NCI-H1105 (cell line): ENCODE data around the gene PRKD3.
"Not testable (repeated sequence)": the region's sequence is repeated elsewhere in the genome, so short reads cannot be mapped to it uniquely, and the experiment has no call there.

ENCODE experiments used
- DNase-seq: peaks from one replicate; lab custom pipeline; 2025; lab: John Stamatoyannopoulos, UW

Gene PRKD3

DNA sequence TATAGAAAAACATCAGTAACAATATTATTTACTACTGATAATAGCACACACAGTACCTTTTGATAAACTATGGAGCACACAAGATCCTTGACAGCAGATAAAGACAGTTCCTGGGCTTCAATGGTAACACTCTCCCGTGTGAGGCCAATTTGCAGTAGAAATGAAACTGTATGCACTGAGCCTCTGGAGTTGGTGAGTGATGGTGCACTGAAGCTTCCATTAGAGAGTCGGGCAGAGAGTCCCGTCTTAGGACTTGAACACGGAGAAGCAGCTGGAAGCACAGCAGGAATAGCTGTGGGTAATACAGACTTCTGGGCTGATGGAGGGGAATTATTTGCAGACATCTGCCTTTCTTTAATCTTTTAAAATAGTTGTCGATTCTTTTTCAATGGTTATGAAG is 8.5 kb downstream of the PRKD3 start:
- DNase-seq, result no peak

DNA sequence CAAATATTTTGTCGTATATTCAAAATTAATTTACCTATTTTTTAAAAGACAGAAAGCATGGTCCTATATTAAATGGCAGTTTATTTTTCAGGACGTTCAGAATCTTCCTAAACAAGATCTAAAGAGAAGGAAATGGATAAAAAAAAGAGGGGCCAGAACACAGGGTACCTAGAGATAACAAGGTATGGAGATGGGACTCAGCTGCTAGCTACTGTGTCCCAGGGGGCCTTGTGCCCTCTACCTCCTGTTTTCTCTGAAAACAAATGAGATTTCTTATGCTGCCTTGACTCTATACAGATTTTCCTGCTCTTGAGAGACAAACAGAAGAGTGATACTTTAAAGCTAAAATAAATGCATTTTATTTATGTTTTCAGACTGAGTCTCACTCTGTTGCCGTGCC is 9.3 kb downstream of the PRKD3 start:
- DNase-seq, result no peak

DNA sequence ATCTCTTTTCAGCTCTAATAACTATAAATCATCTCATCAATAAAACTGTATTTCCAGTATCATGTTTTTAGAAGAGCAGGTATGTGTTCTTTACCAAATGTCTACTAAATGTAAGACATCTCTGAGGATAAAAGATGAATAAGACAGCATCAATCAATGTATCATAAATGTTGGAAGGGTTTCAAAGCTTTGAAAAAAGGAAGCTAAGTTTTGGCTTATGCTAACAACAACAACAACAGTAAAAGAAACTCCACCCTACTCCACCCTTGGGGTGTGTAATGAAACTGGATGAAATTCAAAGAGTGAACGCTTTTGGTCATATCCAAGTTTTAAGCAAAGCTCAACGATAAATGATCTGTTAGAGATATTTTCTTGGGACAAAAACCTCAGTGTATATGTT is 17.1 kb downstream of the PRKD3 start:
- DNase-seq, result no peak

DNA sequence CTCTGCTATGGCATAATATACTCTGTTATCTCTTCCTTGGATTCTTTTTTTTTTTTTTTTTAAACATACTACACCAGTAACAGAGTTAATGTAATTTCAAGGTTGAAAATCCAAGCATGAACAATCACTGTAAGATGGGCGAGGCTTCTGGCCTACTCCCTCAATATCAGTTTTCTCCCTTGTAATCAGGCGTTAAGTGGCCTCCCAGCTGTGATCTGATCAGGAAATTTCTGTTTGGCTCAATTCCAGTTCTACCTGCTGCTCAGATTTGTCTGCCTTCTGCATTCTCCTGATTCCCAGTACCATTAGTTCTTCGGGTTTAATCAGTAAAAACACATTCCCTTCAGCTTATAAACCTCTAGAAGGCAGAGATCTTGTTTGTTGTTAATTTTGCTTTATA is 18.6 kb downstream of the PRKD3 start:
- peak; percentile 31 for DNase-seq

DNA sequence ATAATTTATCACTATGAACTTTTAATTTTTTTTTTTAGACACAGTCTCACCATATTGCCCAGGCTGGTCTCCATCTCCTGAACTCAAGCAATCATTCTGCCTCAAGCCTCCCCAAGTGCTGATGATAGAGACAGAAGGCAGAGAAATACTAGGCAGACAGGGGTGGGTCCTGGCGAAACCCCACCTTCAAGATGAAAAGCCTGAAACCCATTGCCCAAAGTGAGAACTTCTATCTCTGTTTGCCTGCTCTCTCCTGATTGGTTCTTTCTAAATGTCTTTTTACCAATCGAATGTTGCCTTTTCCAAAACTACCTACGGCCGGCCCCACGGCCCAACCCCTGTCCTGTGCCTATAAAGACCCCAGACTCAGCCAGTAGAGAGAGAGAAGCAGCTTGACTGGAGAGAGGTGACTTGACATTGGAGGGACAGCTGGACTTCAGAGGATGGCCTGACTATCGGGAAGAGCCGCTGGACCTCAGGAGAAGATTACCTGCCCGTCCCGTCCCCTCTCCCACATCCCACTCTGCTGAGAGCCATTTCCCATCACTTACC is 21.9 kb downstream of the PRKD3 start:
- DNase-seq, result no peak

DNA sequence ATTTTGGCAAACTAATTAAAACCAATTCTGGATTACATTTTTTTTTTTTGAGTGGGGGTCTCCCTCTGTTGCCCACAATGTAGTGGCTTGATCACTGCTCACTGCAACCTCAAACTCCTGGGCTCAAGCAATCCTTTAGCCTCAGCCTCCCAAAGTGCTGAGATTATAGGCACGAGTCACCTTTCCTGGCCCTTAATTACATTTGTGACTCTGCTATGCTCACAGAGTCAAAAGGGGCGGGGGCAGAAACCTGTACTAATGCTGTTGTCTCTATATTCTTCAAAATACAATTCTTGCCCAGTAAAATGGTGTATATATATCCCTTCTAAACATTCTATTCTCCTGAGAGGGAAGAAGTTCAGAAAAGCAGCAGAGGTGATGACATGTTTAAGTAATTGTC is 23.2 kb downstream of the PRKD3 start:
- no peak for DNase-seq

DNA sequence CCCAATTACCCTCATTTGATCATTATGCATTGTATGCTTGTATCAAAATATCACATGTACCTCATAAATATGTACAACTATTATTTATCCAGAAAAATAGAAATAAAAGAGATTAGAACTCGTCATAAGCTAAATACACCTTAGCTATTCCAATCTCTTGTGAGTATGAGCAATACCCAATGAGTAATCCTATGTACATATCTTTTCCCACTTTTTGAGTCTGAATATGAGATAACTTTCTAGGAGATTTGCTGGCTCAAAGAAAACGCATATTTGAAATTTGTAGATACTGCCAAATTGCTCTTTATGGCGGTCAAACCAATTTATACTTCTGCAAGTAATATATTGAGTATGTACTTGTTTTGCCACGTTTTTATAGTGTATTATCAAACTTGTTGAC is 24.1 kb downstream of the PRKD3 start:
- no peak for DNase-seq

DNA sequence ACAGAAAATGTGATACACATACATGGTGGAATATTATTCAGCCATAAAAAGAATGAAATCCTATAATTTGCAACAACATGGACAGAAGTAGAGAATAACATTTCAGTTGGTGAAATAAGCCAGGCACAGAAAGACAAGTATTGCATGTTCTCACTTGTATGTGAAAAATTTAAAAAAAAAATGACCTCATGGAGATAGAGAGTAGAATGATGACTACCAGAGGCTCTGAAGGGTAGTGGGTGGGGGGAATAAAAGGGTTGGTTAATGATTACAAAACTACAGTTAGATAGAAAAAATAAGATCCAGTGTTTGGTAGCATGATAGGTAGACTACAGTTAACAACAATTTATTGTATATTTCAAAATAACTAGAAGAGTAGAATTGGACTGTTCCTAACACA is 24.5 kb downstream of the PRKD3 start:
- no peak for DNase-seq

DNA sequence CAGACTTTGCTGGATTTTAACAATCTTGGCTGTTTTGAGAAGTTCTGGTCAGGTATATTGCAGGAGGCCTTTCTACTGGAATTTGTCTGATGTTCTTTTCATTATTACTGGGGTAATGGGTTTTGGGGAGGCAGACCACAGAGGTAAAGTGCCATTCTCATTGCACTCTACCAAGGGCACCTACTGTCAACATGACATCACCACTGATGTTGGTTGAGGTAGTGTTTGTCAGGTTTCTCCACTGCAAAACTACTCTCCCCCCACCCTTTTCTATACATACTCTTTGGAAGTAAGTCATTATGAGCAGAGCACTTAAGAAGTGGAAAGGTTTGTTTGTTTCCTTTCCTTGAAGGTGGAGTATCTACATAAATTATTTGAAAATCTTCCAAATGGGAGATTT is 27.0 kb downstream of the PRKD3 start:
- no peak for DNase-seq

DNA sequence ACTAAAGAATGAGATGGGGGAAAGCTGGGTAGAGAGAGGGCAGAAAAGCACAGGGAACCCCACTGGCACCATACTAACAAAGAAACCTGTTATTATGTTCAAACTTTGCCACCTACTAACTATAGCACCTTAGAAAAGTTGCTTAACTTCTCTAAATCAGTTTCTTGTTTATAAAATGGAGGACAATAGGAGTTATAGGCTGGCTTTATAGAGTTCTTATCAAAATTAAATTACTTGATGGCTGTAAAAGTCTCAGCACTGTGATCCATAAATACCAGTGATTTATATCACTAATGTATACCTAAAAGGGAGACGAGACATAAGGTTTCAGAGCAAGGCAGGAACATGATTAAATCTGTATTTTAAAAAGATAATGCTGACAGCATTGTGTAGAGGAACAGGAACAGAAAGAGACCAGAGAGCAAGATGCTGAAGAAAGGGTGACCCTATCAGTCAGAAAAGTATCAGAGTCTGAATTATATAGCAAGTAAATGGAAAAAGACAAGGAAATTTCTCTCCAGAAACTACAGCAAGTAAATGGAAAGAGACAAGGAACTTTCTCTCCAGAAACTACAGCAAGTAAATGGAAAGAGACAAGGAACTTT is 29.1 kb downstream of the PRKD3 start:
- no peak for DNase-seq

DNA sequence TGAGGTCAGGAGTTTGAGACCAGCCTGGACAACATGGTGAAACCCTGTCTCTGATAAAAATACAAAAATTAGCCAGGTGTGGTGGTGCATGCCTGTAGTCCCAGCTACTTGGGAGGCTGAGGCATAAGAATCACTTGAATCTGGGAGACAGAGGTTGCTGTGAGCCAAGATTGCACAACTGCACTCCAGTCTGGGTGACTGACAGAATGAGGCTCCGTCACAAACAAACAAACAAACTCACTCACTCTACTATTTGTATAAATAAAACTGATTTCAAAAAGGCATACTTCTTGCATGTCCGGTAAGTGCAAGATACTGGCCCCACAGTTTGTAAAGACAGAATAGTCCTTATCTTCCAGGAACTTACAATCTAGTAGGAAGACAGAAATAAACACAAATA is 29.8 kb downstream of the PRKD3 start:
- not testable (repeated sequence) for DNase-seq

DNA sequence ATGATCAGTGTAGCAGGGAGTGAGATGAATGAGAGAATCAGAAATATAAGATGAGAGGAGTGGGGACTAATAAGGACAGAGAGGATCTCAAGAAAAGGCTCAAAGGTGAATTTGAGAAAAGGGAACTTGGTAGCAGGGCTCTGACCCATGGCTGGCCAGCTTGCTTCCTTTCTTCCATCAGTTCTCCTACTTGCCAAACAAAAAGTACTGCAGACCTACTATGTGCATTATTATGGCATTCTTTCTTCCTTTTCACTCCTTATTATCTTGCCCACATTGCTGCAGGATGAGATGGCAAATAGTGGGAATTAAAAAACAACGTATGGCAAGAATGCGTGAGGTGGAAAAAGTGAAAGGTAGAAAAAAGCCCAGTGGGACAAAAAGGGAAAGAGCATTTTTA is 33.0 kb downstream of the PRKD3 start:
- DNase-seq, result no peak

DNA sequence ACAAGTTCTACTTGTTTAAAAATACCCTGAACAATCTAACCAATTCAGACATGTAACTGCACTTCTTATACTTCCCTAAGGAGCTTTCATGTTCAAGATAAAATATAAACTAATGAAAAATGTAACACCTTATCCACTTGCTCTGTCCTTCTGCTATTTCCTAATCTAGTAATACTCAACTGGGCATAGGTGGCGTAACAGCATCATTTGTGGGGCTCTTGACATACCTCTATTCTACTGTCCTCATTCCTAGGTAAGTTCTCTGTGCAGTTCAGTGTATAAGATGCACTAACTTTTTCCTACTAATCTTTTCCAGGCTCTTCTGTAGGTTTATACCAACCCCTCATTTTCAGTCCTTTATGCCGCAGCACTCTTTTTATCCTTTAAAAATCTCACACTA is 36.7 kb downstream of the PRKD3 start:
- no peak for DNase-seq

DNA sequence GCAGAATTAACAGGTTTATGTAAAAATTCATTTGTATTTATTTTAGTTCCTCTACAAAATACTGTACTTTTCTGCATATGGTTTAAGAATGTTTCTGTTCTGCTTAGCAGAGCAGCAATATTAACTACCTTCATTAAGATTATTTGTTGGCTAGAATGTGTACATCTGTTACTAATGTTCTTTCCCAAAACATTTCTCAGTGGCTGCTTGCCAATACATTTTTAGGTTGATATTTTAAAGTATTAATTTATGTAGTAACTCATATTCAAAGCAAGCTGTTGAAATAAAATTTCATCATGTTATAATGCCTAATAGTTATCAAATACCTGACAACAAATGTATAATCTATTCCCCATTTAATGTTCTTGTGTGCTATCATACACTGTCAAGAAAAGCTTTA is 40.3 kb downstream of the PRKD3 start:
- DNase-seq, result no peak

DNA sequence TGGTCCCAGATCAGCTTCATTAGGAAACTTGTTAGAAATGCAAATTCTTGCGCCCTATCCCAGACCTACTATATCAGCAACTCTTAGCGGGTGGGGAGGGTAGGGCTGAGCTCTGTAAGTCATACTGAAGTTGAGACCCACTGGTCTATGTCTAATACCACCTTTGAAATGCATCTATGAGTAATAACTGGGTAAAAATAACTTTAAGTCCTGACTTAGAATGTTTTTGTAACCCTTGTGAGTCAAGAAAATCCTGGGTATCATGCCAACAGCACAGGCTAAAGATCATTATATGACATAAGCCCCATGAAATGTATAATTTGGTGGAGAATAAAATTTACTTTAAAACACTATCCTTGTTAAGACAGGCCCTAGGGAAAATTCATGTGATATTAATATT is 41.4 kb downstream of the PRKD3 start:
- no peak for DNase-seq

DNA sequence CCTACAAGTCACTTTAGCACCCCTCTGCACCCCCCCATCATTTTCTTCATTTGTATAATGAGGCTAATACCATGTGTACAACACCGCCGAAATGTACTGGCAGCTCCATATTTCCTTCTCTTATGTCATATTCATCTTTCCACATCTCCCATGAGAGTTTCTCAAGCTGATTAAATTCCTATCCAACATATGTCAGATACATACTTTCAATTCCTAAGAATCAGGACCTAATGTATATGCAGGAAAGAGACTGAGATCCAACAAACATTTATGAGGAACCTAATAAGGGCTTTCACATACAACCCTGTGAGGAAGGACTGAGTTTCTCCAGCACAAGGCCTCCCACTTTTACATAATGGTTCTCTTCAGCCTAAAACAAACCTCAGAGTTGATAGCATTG is 41.9 kb downstream of the PRKD3 start:
- no peak for DNase-seq

DNA sequence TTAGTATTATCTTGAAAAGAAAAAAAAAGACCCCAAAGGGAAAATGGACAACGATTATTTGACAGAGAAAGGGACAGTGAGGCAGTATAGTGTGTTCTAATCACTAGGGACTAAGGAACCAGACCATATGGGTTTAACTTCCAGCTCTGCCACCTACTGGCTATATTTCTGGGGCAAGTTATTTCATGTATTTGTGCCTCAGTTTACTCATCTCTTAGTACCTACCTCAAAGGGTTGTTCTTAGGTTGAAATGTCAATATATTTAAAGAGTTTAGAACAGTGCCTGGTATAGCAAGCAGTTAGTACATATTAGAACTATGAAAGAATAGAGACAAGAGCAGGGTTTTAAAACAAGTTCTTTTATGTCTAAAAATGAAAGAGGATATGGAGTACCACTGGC is 42.7 kb downstream of the PRKD3 start:
- DNase-seq, result no peak

DNA sequence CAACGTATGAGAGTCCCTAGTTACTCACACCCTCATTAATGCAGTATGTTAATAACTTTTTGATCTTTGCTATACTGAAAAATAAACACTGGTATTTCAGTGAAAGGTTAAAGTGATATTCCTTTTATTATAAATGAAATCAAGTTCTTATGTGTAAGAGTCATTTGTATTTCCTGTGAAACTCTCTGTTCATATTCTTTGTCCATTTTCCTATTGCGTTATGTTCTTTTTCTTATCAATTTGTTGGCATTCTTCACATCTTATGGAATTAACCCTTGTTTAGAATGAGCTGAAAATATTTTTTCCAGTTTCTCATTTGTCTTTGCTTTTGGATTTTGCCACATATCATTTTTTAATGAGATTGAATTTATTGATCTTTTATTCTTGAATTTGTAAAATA is 48.3 kb downstream of the PRKD3 start:
- DNase-seq, result no peak
